Hepatocyte (in vitro differentiated cells): ENCODE measurements around the gene TACO1. TPM values are rescaled to one million over a fixed set of nuclear protein-coding genes. Genes with fewer than 3 reads are reported as not detected.

Experiments
- DNase-seq: peaks from one replicate; pipeline ENCODE4 v3.0.0-alpha.2; 2016; ENCODE audit warnings: low spot score
- H2AFZ ChIP-seq: fragments of 200-600 bp; sonication (generic); 2 replicates; pipeline ENCODE4 v1.6.0; 2016; ENCODE audit warnings: antibody characterized with exemption, mild to moderate bottlenecking
- H3K27ac ChIP-seq: fragments of 200-600 bp; sonication (generic); 2 replicates; pipeline ENCODE4 v1.5.1; 2016; ENCODE audit warnings: mild to moderate bottlenecking
- H3K27me3 ChIP-seq: fragments of 200-600 bp; sonication (generic); 2 replicates; pipeline ENCODE4 v1.6.1; 2016
- H3K36me3 ChIP-seq: fragments of 200-600 bp; sonication (generic); replicated peaks from 2 replicates; pipeline ENCODE4 v1.5.1; 2016; ENCODE audit warnings: low read depth; ENCODE audit not compliant: insufficient read depth
- H3K4me1 ChIP-seq: fragments of 200-600 bp; sonication (generic); 2 replicates; pipeline ENCODE4 v1.5.1; 2016; ENCODE audit warnings: mild to moderate bottlenecking, moderate library complexity; ENCODE audit not compliant: insufficient read depth
- H3K4me2 ChIP-seq: fragments of 200-600 bp; sonication (generic); 2 replicates; pipeline ENCODE4 v1.6.0; 2016
- H3K4me3 ChIP-seq: fragments of 200-600 bp; sonication (generic); 2 replicates; pipeline ENCODE4 v1.5.1; 2016; ENCODE audit warnings: mild to moderate bottlenecking
- H3K79me2 ChIP-seq: fragments of 200-600 bp; sonication (generic); 2 replicates; pipeline ENCODE4 v1.6.0; 2017; ENCODE audit warnings: mild to moderate bottlenecking
- H3K9me2 ChIP-seq: fragments of 200-600 bp; sonication (generic); replicated peaks from 2 replicates; pipeline ENCODE4 v1.6.0; 2017; ENCODE audit warnings: mild to moderate bottlenecking; ENCODE audit not compliant: insufficient read depth
- H3K9me3 ChIP-seq: fragments of 200-600 bp; sonication (generic); 2 replicates; pipeline ENCODE4 v1.5.1; 2016; ENCODE audit warnings: low read depth, mild to moderate bottlenecking
- H4K20me1 ChIP-seq: fragments of 200-600 bp; sonication (generic); 2 replicates; pipeline ENCODE4 v1.6.0; 2016; ENCODE audit warnings: mild to moderate bottlenecking; ENCODE audit not compliant: insufficient read depth, poor library complexity, severe bottlenecking
- EZH2 ChIP-seq: fragments of 200-600 bp; sonication (generic); IDR thresholded peaks from 2 replicates; pipeline ENCODE4 v1.6.1; 2016; ENCODE audit warnings: antibody characterized with exemption, mild to moderate bottlenecking, borderline replicate concordance
- EZH2phosphoT487 ChIP-seq: fragments of 200-600 bp; sonication (generic); IDR thresholded peaks from one replicate; pipeline ENCODE4 v1.6.1; 2018; ENCODE audit warnings: antibody characterized with exemption, mild to moderate bottlenecking, low read depth, moderate library complexity; ENCODE audit not compliant: unreplicated experiment, severe bottlenecking
- WGBS: methylation state at CpG from one replicate; pipeline ENCODE4 v1.1.6; 2016; ENCODE audit warnings: low lambda C conversion rate; ENCODE audit errors: missing lambda C conversion rate; 5-methylcytosine and 5-hydroxymethylcytosine counted together
- polyA plus RNA-seq: library from polyadenylated mRNA; unstranded; fragments of >200 nt; fragmentation: Nextera tagmentation; extraction: Ambion mirVana; gene quantifications from 2 replicates; pipeline ENCODE4 v1.2.1, GENCODE V29; 2016
- total RNA-seq: library from RNA; depleted of rRNA; stranded (reverse); fragments of >200 nt; gene quantifications from 2 replicates; pipeline ENCODE4 v1.2.3, GENCODE V29; 2014
- TF ChIP-seq, protein P1 (sequence below): fragments of 200-600 bp; sonication (generic); IDR thresholded peaks from 2 replicates; pipeline ENCODE4 v1.5.1; 2016; ENCODE audit warnings: antibody characterized with exemption, mild to moderate bottlenecking; ENCODE audit not compliant: poor library complexity

Gene TACO1
- total and polyA plus RNA-seq, 2 experiments from 2014 or later = 20.2 to 32.2 TPM

DNA sequence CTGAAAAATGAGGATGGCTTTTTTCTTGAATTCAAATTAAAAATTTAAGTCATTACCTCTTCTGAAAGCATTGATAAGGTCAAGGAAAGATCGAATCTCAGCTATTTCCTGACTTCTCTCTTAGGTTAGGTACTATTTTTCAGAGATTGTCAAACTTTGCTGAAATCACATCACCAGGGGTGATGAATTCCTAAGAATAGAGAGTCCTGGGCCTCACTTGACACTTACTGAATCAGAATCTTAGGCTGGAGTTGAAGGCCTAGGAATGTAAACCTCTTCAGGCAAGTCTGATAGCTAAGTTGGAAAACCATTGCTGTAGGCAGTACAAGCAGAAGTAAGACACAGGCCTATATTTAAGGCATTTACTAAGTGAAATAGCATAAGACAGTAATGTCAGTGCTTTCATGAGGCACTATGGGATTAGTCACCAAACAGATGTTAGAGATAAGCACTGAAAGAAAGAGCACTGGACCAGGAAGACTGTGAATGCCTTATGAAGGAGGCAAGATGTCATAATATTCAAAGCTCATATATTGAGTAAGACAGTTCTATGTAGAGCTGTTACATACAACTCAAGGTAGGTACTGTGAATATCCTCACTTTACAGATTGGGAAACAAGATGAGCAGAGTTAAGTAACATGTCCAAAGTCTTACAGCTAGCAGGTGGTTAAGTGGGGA lies 28.9 kb upstream of the TACO1 start:
- Histone ChIP-seq H2AFZ (no peak overlapping the region), H3K9me3 (no peaks in the 10 kb centered on the region), H4K20me1 (peaks cover 77% of the 10 kb centered on the region), H3K36me3 (no peaks in the 10 kb centered on the region), H3K79me2 (peaks cover 97% of the 10 kb centered on the region), H3K27me3 (no peaks in the 10 kb centered on the region), H3K4me3 (no peak overlapping the region), H3K27ac (peak overlapping the region; percentile 24), H3K4me1 (no peaks in the 10 kb centered on the region), H3K9me2 (no peaks in the 10 kb centered on the region), H3K4me2 (no peak overlapping the region)
- WGBS = 93% methylated on average over 1 of the region's 1 CpG
- no peak for TF ChIP-seq EZH2
- no peak for TF ChIP-seq EZH2phosphoT487
- TF ChIP-seq, protein P1, sequence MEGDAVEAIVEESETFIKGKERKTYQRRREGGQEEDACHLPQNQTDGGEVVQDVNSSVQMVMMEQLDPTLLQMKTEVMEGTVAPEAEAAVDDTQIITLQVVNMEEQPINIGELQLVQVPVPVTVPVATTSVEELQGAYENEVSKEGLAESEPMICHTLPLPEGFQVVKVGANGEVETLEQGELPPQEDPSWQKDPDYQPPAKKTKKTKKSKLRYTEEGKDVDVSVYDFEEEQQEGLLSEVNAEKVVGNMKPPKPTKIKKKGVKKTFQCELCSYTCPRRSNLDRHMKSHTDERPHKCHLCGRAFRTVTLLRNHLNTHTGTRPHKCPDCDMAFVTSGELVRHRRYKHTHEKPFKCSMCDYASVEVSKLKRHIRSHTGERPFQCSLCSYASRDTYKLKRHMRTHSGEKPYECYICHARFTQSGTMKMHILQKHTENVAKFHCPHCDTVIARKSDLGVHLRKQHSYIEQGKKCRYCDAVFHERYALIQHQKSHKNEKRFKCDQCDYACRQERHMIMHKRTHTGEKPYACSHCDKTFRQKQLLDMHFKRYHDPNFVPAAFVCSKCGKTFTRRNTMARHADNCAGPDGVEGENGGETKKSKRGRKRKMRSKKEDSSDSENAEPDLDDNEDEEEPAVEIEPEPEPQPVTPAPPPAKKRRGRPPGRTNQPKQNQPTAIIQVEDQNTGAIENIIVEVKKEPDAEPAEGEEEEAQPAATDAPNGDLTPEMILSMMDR = no peak
- DNase-seq = no peak

DNA sequence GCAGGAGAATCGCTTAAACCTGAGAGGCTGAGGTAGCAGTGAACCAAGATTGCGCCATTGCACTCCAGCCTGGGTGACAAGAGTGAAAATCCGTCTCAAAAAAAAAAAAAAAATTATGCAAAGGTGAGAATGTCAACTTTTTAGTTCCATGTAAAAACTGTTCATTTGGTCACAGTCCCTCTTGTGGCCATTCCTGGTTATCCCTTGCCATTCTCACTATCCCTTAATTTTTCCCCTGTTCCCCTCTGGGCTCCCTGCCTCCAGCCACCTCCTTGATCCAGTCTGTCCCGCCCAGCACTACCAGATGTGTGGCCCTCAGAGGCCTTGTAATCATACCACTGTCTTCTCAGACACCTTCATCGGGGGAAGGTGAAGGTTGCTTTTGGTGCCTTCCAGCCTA lies 27.1 kb upstream of the TACO1 start:
- no peak for DNase-seq
- Histone ChIP-seq H4K20me1 (peaks cover 73% of the 10 kb centered on the region), H3K9me2 (no peaks in the 10 kb centered on the region), H3K36me3 (no peaks in the 10 kb centered on the region), H3K4me3 (no peak overlapping the region), H3K4me1 (no peaks in the 10 kb centered on the region), H3K27me3 (no peaks in the 10 kb centered on the region), H3K79me2 (peaks cover 98% of the 10 kb centered on the region), H3K9me3 (no peaks in the 10 kb centered on the region), H3K4me2 (no peak overlapping the region), H2AFZ (no peak overlapping the region), H3K27ac (no peak overlapping the region)
- TF ChIP-seq EZH2 = no peak
- TF ChIP-seq, protein P1 = peak; percentile 26
- WGBS = 92% methylated on average over 5 of the region's 5 CpGs

DNA sequence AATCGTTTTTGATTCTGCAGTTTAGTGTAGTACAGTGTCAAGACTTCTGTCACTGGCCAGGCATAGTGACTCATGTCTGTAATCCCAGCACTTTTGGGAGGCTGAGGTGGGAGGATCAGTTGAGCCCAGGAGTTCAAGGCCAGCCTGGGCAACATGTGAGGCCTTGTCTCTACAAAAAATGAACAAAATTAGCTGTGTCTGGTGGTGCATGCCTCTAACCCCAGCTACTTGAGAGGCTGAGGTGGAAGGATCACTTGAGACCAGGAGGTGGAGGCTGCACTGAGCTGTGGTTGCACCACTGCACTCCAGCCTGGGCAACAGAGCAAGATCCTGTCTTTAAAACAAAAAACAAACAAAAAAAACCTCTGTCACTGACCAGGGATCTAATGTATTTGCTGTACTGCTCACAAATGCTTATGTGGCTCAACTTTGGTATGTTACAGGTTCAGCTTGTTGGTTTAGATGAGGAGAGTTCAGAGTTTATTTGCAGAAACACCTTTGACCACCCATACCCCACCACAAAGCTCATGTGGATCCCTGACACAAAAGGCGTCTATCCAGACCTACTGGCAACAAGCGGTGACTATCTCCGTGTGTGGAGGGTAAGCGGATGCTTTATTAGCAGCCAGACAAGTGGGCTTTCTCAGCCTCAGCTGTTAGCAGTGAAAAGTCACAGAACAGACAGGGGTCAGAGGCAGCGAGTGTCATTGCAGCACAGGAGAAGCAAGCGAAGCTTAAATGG lies 22.5 kb upstream of the TACO1 start:
- Histone ChIP-seq H3K36me3 (no peaks in the 10 kb centered on the region), H3K9me3 (no peaks in the 10 kb centered on the region), H3K79me2 (peaks cover 68% of the 10 kb centered on the region), H3K4me2 (no peak overlapping the region), H3K9me2 (no peaks in the 10 kb centered on the region), H3K4me3 (no peak overlapping the region), H4K20me1 (peaks cover 35% of the 10 kb centered on the region), H3K27me3 (no peaks in the 10 kb centered on the region), H3K27ac (peak overlapping the region; percentile 67), H3K4me1 (peaks cover 12% of the 10 kb centered on the region), H2AFZ (no peak overlapping the region)
- DNase-seq = no peak
- TF ChIP-seq EZH2phosphoT487 (no peak), EZH2 (no peak)
- TF ChIP-seq, protein P1 = no peak
- WGBS = 73% methylated on average over 7 of the region's 7 CpGs
